ENCODE data around the gene NOVA2.

Gene NOVA2

GRCh38 chr19:46002678-46003275 is 29.1 kb upstream of the NOVA2 start:
- no peak overlapping the region for H3K4me3 ChIP-seq
- no peak overlapping the region for H3K27ac ChIP-seq

GRCh38 chr19:46000491-46001246 is 27.0 kb upstream of the NOVA2 start:
- Histone ChIP-seq H3K4me3 (peak overlapping the region in 3 of 7 experiments; percentile 7 to 16 (median 12)), H3K27ac (no peak overlapping the region)

- no peak overlapping the region for H3K4me3 ChIP-seq
- H3K27ac ChIP-seq, result no peak overlapping the region
Observed at GRCh38 chr19:45999653-46000121, 26.0 kb upstream of the NOVA2 start.

- Histone ChIP-seq H3K4me3 (no peak overlapping the region), H3K27ac (no peak overlapping the region)
Observed at GRCh38 chr19:45998834-45999233, 25.2 kb upstream of the NOVA2 start.

- no peak overlapping the region for H3K27ac ChIP-seq
- no peak overlapping the region for H3K4me3 ChIP-seq
Observed at GRCh38 chr19:45996933-45997332, 23.3 kb upstream of the NOVA2 start.

GRCh38 chr19:45995715-45996385 is 22.2 kb upstream of the NOVA2 start:
- Histone ChIP-seq H3K4me3 (peak overlapping the region; percentile 55 to 80 (median 70)), H3K27ac (peak overlapping the region; percentile 39 to 92 (median 85))

- H3K4me3 ChIP-seq, result peak within 1 kb of the TSS; percentile 55 to 80 (median 70)
- H3K27ac ChIP-seq, result peak within 1 kb of the TSS; percentile 39 to 92 (median 85)
Observed at GRCh38 chr19:45994998-45995714, 21.5 kb upstream of the NOVA2 start, which contains the start of gene CCDC61. Gene CCDC61, plus strand, starts transcription at chr19:45995467. Its CDS starts 7,552 bp downstream, at chr19:46003019.

GRCh38 chr19:45994456-45994997 is 20.9 kb upstream of the NOVA2 start:
- H3K4me3 ChIP-seq, result peak overlapping the region; percentile 7 to 70 (median 45)

GRCh38 chr19:45990113-45990728 is 16.6 kb upstream of the NOVA2 start:
- no peak overlapping the region for H3K4me3 ChIP-seq
- H3K27ac ChIP-seq, result no peak overlapping the region

More at GRCh38 chr19:45994456-45994997, 20.9 kb upstream of the NOVA2 start:
- peak overlapping the region in 3 of 21 experiments; percentile 15 to 76 (median 68) for H3K27ac ChIP-seq

GRCh38 chr19:45985321-45985720 is 11.7 kb upstream of the NOVA2 start:
- Histone ChIP-seq H3K27ac (no peak overlapping the region), H3K4me3 (no peak overlapping the region)

GRCh38 chr19:45981350-45981749 is 7.7 kb upstream of the NOVA2 start:
- H3K4me3 ChIP-seq, result no peak overlapping the region
- no peak overlapping the region for H3K27ac ChIP-seq

- Histone ChIP-seq H3K27ac (no peak overlapping the region), H3K4me3 (no peak overlapping the region)
Observed at GRCh38 chr19:45978156-45978555, 4.5 kb upstream of the NOVA2 start.

GRCh38 chr19:45976178-45976577 is 2.5 kb upstream of the NOVA2 start:
- Histone ChIP-seq H3K4me3 (no peak overlapping the region), H3K27ac (no peak overlapping the region)

- H3K27ac ChIP-seq, result no peak overlapping the region
- H3K4me3 ChIP-seq, result no peak overlapping the region
Observed at GRCh38 chr19:45975306-45976070, 1.8 kb upstream of the NOVA2 start.

- Histone ChIP-seq H3K4me3 (peak overlapping the region; percentile 3 to 32 (median 18)), H3K27ac (peak overlapping the region in 4 of 21 experiments; percentile 36 to 58 (median 44))
Observed at GRCh38 chr19:45972947-45973540, 621 bp downstream of the NOVA2 start.

- peak overlapping the region in 3 of 21 experiments; percentile 36 to 58 (median 38) for H3K27ac ChIP-seq
- peak overlapping the region; percentile 3 to 32 (median 18) for H3K4me3 ChIP-seq
Observed at GRCh38 chr19:45972081-45972946, 1.4 kb downstream of the NOVA2 start.

Data from skin epidermis (tissue), 12 donors.